ENCODE measurements around the gene OR4X2. TPM values are rescaled to one million over a fixed set of nuclear protein-coding genes. Genes with fewer than 3 reads are reported as not detected.
"Not testable (repeated sequence)": the region's sequence is repeated elsewhere in the genome, so short reads cannot be mapped to it uniquely, and the experiment has no call there.

Gene OR4X2
- polyA plus RNA-seq (2012; ENCODE audit: missing spikeins): not detected

- DNase-seq (ENCODE audit: insufficient read length) (no peak), FAIRE-seq (no peak)
- TF ChIP-seq POLR2AphosphoS5 (IDR thresholded peaks at IDR 0.05; ENCODE audit: low read depth, low read length) (no peak), POLR2A (IDR thresholded peaks at IDR 0.05; ENCODE audit: low read depth, low read length) (no peak), TAF1 (IDR thresholded peaks at IDR 0.05; ENCODE audit: borderline replicate concordance, low read depth, low read length) (no peak)
Measured at GRCh38 chr11:48244804-48245203, at the start of gene OR4X2. TSS of gene OR4X2 (plus strand) at chr11:48245104. CDS start at chr11:48245104, 0 bp downstream.

GRCh38 chr11:48207881-48208280 lies 37.0 kb upstream of the OR4X2 start:
- DNase-seq (ENCODE audit: insufficient read length) (no peak), FAIRE-seq (no peak)
- TF ChIP-seq POLR2AphosphoS5 (IDR thresholded peaks at IDR 0.05; ENCODE audit: low read depth, low read length): no peak
- no peak for TF ChIP-seq POLR2A (IDR thresholded peaks at IDR 0.05; ENCODE audit: low read depth, low read length)
- no peak for TF ChIP-seq TAF1 (IDR thresholded peaks at IDR 0.05; ENCODE audit: borderline replicate concordance, low read depth, low read length)

- FAIRE-seq (no peak), DNase-seq (ENCODE audit: insufficient read length) (no peak)
- no peak for TF ChIP-seq POLR2A (IDR thresholded peaks at IDR 0.05; ENCODE audit: low read depth, low read length)
- no peak for TF ChIP-seq POLR2AphosphoS5 (IDR thresholded peaks at IDR 0.05; ENCODE audit: low read depth, low read length)
- TF ChIP-seq TAF1 (IDR thresholded peaks at IDR 0.05; ENCODE audit: borderline replicate concordance, low read depth, low read length): no peak
Measured at GRCh38 chr11:48210052-48210451, 34.9 kb upstream of the OR4X2 start.

GRCh38 chr11:48216510-48216909 lies 28.4 kb upstream of the OR4X2 start, which contains the start of gene OR4B1:
TSS of gene OR4B1 (plus strand) at chr11:48216810. CDS start at chr11:48216810, 0 bp downstream.
- no peak for TF ChIP-seq TAF1 (IDR thresholded peaks at IDR 0.05; ENCODE audit: borderline replicate concordance, low read depth, low read length)
- no peak for TF ChIP-seq POLR2A (IDR thresholded peaks at IDR 0.05; ENCODE audit: low read depth, low read length)
- TF ChIP-seq POLR2AphosphoS5 (IDR thresholded peaks at IDR 0.05; ENCODE audit: low read depth, low read length): no peak
- FAIRE-seq: no peak
- no peak for DNase-seq (ENCODE audit: insufficient read length)

- FAIRE-seq (no peak), DNase-seq (ENCODE audit: insufficient read length) (no peak)
Measured at GRCh38 chr11:48228761-48229160, 16.1 kb upstream of the OR4X2 start.

GRCh38 chr11:48230057-48230456 lies 14.8 kb upstream of the OR4X2 start:
- not testable (repeated sequence) for FAIRE-seq

More at GRCh38 chr11:48228761-48229160, 16.1 kb upstream of the OR4X2 start:
- TF ChIP-seq POLR2AphosphoS5 (IDR thresholded peaks at IDR 0.05; ENCODE audit: low read depth, low read length): no peak
- TF ChIP-seq POLR2A (IDR thresholded peaks at IDR 0.05; ENCODE audit: low read depth, low read length): no peak
- no peak for TF ChIP-seq TAF1 (IDR thresholded peaks at IDR 0.05; ENCODE audit: borderline replicate concordance, low read depth, low read length)

GRCh38 chr11:48237727-48238126 lies 7.2 kb upstream of the OR4X2 start:
- TF ChIP-seq POLR2A (IDR thresholded peaks at IDR 0.05; ENCODE audit: low read depth, low read length): no peak
- TF ChIP-seq POLR2AphosphoS5 (IDR thresholded peaks at IDR 0.05; ENCODE audit: low read depth, low read length): no peak
- TF ChIP-seq TAF1 (IDR thresholded peaks at IDR 0.05; ENCODE audit: borderline replicate concordance, low read depth, low read length): no peak
- DNase-seq (ENCODE audit: insufficient read length): no peak
- FAIRE-seq: no peak

More at GRCh38 chr11:48230057-48230456, 14.8 kb upstream of the OR4X2 start:
- not testable (repeated sequence) for DNase-seq (ENCODE audit: insufficient read length)

GRCh38 chr11:48242501-48242900 lies 2.4 kb upstream of the OR4X2 start:
- FAIRE-seq (no peak), DNase-seq (ENCODE audit: insufficient read length) (no peak)
- no peak for TF ChIP-seq TAF1 (IDR thresholded peaks at IDR 0.05; ENCODE audit: borderline replicate concordance, low read depth, low read length)
- TF ChIP-seq POLR2A (IDR thresholded peaks at IDR 0.05; ENCODE audit: low read depth, low read length): no peak
- no peak for TF ChIP-seq POLR2AphosphoS5 (IDR thresholded peaks at IDR 0.05; ENCODE audit: low read depth, low read length)

GRCh38 chr11:48248902-48249301 lies 4.0 kb downstream of the OR4X2 start:
- FAIRE-seq: no peak
- no peak for DNase-seq (ENCODE audit: insufficient read length)
- no peak for TF ChIP-seq POLR2A (IDR thresholded peaks at IDR 0.05; ENCODE audit: low read depth, low read length)
- no peak for TF ChIP-seq POLR2AphosphoS5 (IDR thresholded peaks at IDR 0.05; ENCODE audit: low read depth, low read length)
- no peak for TF ChIP-seq TAF1 (IDR thresholded peaks at IDR 0.05; ENCODE audit: borderline replicate concordance, low read depth, low read length)

- no peak for FAIRE-seq
- DNase-seq (ENCODE audit: insufficient read length): no peak
Measured at GRCh38 chr11:48261600-48261999, 16.7 kb downstream of the OR4X2 start.

GRCh38 chr11:48263423-48263911 lies 18.6 kb downstream of the OR4X2 start, which contains the start of gene OR4X1:
TSS of gene OR4X1 (plus strand) at chr11:48263861. CDS start at chr11:48263861, 0 bp downstream.
- FAIRE-seq: no peak
- TF ChIP-seq POLR2AphosphoS5 (IDR thresholded peaks at IDR 0.05; ENCODE audit: low read depth, low read length) (no peak), POLR2A (IDR thresholded peaks at IDR 0.05; ENCODE audit: low read depth, low read length) (no peak), TAF1 (IDR thresholded peaks at IDR 0.05; ENCODE audit: borderline replicate concordance, low read depth, low read length) (no peak)

More at GRCh38 chr11:48261600-48261999, 16.7 kb downstream of the OR4X2 start:
- TF ChIP-seq POLR2A (IDR thresholded peaks at IDR 0.05; ENCODE audit: low read depth, low read length) (no peak), POLR2AphosphoS5 (IDR thresholded peaks at IDR 0.05; ENCODE audit: low read depth, low read length) (no peak), TAF1 (IDR thresholded peaks at IDR 0.05; ENCODE audit: borderline replicate concordance, low read depth, low read length) (no peak)

GRCh38 chr11:48270621-48271020 lies 25.7 kb downstream of the OR4X2 start:
- FAIRE-seq (no peak), DNase-seq (ENCODE audit: insufficient read length) (no peak)
- TF ChIP-seq TAF1 (IDR thresholded peaks at IDR 0.05; ENCODE audit: borderline replicate concordance, low read depth, low read length) (no peak), POLR2A (IDR thresholded peaks at IDR 0.05; ENCODE audit: low read depth, low read length) (no peak), POLR2AphosphoS5 (IDR thresholded peaks at IDR 0.05; ENCODE audit: low read depth, low read length) (no peak)

More at GRCh38 chr11:48263423-48263911, 18.6 kb downstream of the OR4X2 start, which contains the start of gene OR4X1:
- DNase-seq (ENCODE audit: insufficient read length): no peak

Data from GM12892 (cell line).